Endothelial cell of umbilical vein (primary cell): Measurements from ENCODE around the gene PKDREJ. TPM values are rescaled to one million over a fixed set of nuclear protein-coding genes. Genes with fewer than 3 reads are reported as not detected.

Source experiments
- BruUV-seq: library from RNA; stranded (reverse); fragments of 400-500 nt; replicated peaks from 2 replicates; lab custom pipeline; 2021; lab: Mats Ljungman, UMichigan
- CTCF ChIA-PET: fragments of 300-600, 350-600 bp; sonication (Branson Sonifier 250); formaldehyde crosslinking; loops from one replicate; lab custom pipeline; 2021; ENCODE audit warnings: antibody characterized with exemption, inconsistent platforms; lab: Charles Lee
- POLR2A ChIA-PET: fragments of 300-600, 350-600 bp; sonication (Branson Sonifier 250); formaldehyde crosslinking; loops from one replicate; lab custom pipeline; 2021; ENCODE audit warnings: antibody characterized with exemption, inconsistent platforms; lab: Charles Lee
- DNase-seq: peaks from one replicate; pipeline ENCODE4 v3.0.0-alpha.2; 2011; ENCODE audit warnings: low read depth, low spot score
- FAIRE-seq: peaks from 2 replicates; lab custom pipeline; 2011; peaks lifted over from hg19 to GRCh38; lab: Jason Lieb, UNC
- H2AFZ ChIP-seq: 2 replicates; pipeline ENCODE4 v1.6.0; 2012; ENCODE audit warnings: low read depth, low read length, control low read depth, inconsistent platforms
- H3K27ac ChIP-seq: 2 replicates; pipeline ENCODE4 v1.5.1; 2011; ENCODE audit warnings: low read depth, mild to moderate bottlenecking, control low read depth, low read length, moderate library complexity; ENCODE audit not compliant: insufficient read depth
- H3K27me3 ChIP-seq, 2 experiments: 2 replicates each; pipeline versions ENCODE4 v1.6.0 to v1.6.1; 2011; ENCODE audit warnings: low read length in 2 of 2, mixed read lengths in 1 of 2; ENCODE audit not compliant: control insufficient read depth in 2 of 2, insufficient read depth in 2 of 2
- H3K36me3 ChIP-seq, 2 experiments: 2 replicates in 1 of 2; 3 replicates in 1 of 2; pipeline ENCODE4 v1.5.1; 2011; ENCODE audit warnings: low read length in 2 of 2, mild to moderate bottlenecking in 1 of 2, moderate library complexity in 1 of 2; ENCODE audit not compliant: control insufficient read depth in 2 of 2, insufficient read depth in 2 of 2; ENCODE audit errors: extremely low read depth in 1 of 2
- H3K4me1 ChIP-seq: 3 replicates; pipeline ENCODE4 v1.5.1; 2011; ENCODE audit warnings: mild to moderate bottlenecking, low read length; ENCODE audit not compliant: control insufficient read depth, insufficient read depth; ENCODE audit errors: extremely low read depth
- H3K4me2 ChIP-seq: 2 replicates; pipeline ENCODE4 v1.6.1; 2011; ENCODE audit warnings: low read length, control low read depth, mixed read lengths; ENCODE audit not compliant: insufficient read depth
- H3K4me3 ChIP-seq, 3 experiments: fragments of 200-600 bp in 1 of 3; sonication (generic), shearing (Covaris generic) in 1 of 3; replicated peaks in 1 of 3; 2 replicates each; pipeline ENCODE4 v1.5.1; 2011 to 2016; ENCODE audit warnings: control low read depth in 3 of 3, low read length in 3 of 3, mild to moderate bottlenecking in 2 of 3, inconsistent platforms in 1 of 3, low read depth in 1 of 3, moderate library complexity in 1 of 3; ENCODE audit not compliant: insufficient read depth in 1 of 3
- H3K79me2 ChIP-seq: 2 replicates; pipeline ENCODE4 v1.6.0; 2012; ENCODE audit warnings: low read length, inconsistent platforms; ENCODE audit not compliant: control insufficient read depth, insufficient read depth
- H3K9ac ChIP-seq: replicated peaks from 2 replicates; pipeline ENCODE3; 2011; ENCODE audit warnings: low read length, control low read depth; ENCODE audit not compliant: insufficient read depth; ENCODE audit errors: extremely low read depth
- H3K9me1 ChIP-seq: replicated peaks from 3 replicates; pipeline ENCODE4 v1.6.0; 2011; ENCODE audit warnings: mild to moderate bottlenecking, low read length; ENCODE audit not compliant: control insufficient read depth, insufficient read depth; ENCODE audit errors: extremely low read depth
- H3K9me3 ChIP-seq: replicated peaks from 2 replicates; pipeline ENCODE4 v1.5.1; 2012; ENCODE audit warnings: low read length, inconsistent platforms; ENCODE audit not compliant: control insufficient read depth, insufficient read depth
- H4K20me1 ChIP-seq: replicated peaks from 2 replicates; pipeline ENCODE3; 2011; ENCODE audit warnings: mild to moderate bottlenecking, low read length; ENCODE audit not compliant: control insufficient read depth, insufficient read depth; ENCODE audit errors: extremely low read depth
- EZH2 ChIP-seq: IDR thresholded peaks from 2 replicates; pipeline ENCODE4 v1.6.1; 2012; ENCODE audit warnings: borderline replicate concordance, low read depth, mild to moderate bottlenecking, moderate library complexity, low read length, inconsistent platforms; ENCODE audit not compliant: severe bottlenecking
- FOS ChIP-seq: IDR thresholded peaks from 2 replicates; pipeline ENCODE4 v1.6.1; 2011; ENCODE audit warnings: mild to moderate bottlenecking, low read length, moderate library complexity, borderline replicate concordance; ENCODE audit not compliant: insufficient read depth
- GATA2 ChIP-seq: IDR thresholded peaks from 2 replicates; pipeline ENCODE4 v1.7.0; 2011; ENCODE audit warnings: low read depth, mild to moderate bottlenecking, moderate library complexity, mixed read lengths, low read length; ENCODE audit not compliant: insufficient read length, insufficient read depth
- JUN ChIP-seq: IDR thresholded peaks from 2 replicates; pipeline ENCODE4 v1.6.1; 2011; ENCODE audit warnings: borderline replicate concordance, low read depth; ENCODE audit not compliant: insufficient read length, insufficient read depth
- MYC ChIP-seq: IDR thresholded peaks from one replicate; pipeline ENCODE4 v1.6.1; 2011; ENCODE audit warnings: mild to moderate bottlenecking, low read depth, low read length
- POLR2A ChIP-seq: IDR thresholded peaks from 2 replicates; pipeline ENCODE4 v1.6.1; 2012; ENCODE audit warnings: low read depth, mild to moderate bottlenecking, control low read depth, low read length
- POLR2AphosphoS5 ChIP-seq: IDR thresholded peaks from 2 replicates; pipeline ENCODE4 v1.6.1; 2012; ENCODE audit warnings: low read depth, mild to moderate bottlenecking, control low read depth, low read length, moderate library complexity; ENCODE audit not compliant: insufficient read depth
- dilution Hi-C: fragments of 300-500 bp; cut with MboI; formaldehyde crosslinking; loops from one replicate; pipeline ENCODE4 v1.15.0; 2019; ENCODE audit warnings: low sequenced_read_pairs; ENCODE audit not compliant: extremely low pct_ligation_motif_present
- intact Hi-C: fragments of 100-400 bp; cut with micrococcal nuclease; formaldehyde crosslinking; loops from one replicate; pipeline ENCODE4 v1.10.0; 2022
- polyA plus RNA-seq, 4 experiments: library from polyadenylated mRNA; depleted of rRNA in 3 of 4; stranded (reverse) in 3 of 4; unstranded in 1 of 4; fragments of >200 nt; gene quantifications; 2 replicates each; pipeline versions ENCODE4 v1.2.1 to v1.2.3, GENCODE V29; 2011 to 2012; ENCODE audit warnings: missing spikeins in 1 of 4
- total RNA-seq: library from RNA; stranded (reverse); gene quantifications from 2 replicates; pipeline ENCODE4 v1.2.3, GENCODE V29; 2021
- TF ChIP-seq, protein P1 (sequence below): IDR thresholded peaks from 2 replicates; pipeline ENCODE4 v1.6.1; 2011; ENCODE audit not compliant: insufficient read depth, insufficient read length
- TF ChIP-seq, protein P2 (sequence below), 2 donors: IDR thresholded peaks; 1 replicate in 1 of 2; 2 replicates in 1 of 2; pipeline ENCODE4 v1.5.1; 2011; ENCODE audit warnings: low read length in 2 of 2, mild to moderate bottlenecking in 2 of 2, moderate library complexity in 2 of 2, control low read depth in 1 of 2, inconsistent platforms in 1 of 2, low read depth in 1 of 2; ENCODE audit not compliant: insufficient read depth in 1 of 2; ENCODE audit errors: extremely low read depth in 1 of 2

PKDREJ gene
- total and polyA plus RNA-seq, 2 donors (not counting 3 experiments of a cell fraction or from before 2014, with no cell fraction given), result not detected

- intact Hi-C loops, result no loop called here
- peaks cover 16% of the 10 kb centered on the region for H3K4me1 ChIP-seq
- peaks cover 5 to 21% of the 10 kb centered on the region in 2 experiments for H3K36me3 ChIP-seq
- no peak for FAIRE-seq
- TF ChIP-seq MYC (no peak), POLR2AphosphoS5 (no peak), EZH2 (no peak), POLR2A (no peak), JUN (no peak), FOS (no peak), GATA2 (no peak)
- TF ChIP-seq, protein P1, sequence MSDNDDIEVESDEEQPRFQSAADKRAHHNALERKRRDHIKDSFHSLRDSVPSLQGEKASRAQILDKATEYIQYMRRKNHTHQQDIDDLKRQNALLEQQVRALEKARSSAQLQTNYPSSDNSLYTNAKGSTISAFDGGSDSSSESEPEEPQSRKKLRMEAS, result no peak
- TF ChIP-seq, protein P2, sequence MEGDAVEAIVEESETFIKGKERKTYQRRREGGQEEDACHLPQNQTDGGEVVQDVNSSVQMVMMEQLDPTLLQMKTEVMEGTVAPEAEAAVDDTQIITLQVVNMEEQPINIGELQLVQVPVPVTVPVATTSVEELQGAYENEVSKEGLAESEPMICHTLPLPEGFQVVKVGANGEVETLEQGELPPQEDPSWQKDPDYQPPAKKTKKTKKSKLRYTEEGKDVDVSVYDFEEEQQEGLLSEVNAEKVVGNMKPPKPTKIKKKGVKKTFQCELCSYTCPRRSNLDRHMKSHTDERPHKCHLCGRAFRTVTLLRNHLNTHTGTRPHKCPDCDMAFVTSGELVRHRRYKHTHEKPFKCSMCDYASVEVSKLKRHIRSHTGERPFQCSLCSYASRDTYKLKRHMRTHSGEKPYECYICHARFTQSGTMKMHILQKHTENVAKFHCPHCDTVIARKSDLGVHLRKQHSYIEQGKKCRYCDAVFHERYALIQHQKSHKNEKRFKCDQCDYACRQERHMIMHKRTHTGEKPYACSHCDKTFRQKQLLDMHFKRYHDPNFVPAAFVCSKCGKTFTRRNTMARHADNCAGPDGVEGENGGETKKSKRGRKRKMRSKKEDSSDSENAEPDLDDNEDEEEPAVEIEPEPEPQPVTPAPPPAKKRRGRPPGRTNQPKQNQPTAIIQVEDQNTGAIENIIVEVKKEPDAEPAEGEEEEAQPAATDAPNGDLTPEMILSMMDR (IDR thresholded peaks at IDR 0.05; ENCODE audit: extremely low read depth in 1 of 2, insufficient read depth in 1 of 2, low read depth in 1 of 2, low read length in 2 of 2), result no peak
- H3K27me3 ChIP-seq, result no peaks in the 10 kb centered on the region
- no TSS peak for BruUV-seq
- H3K27ac ChIP-seq, result no peak overlapping the region
- no peaks in the 10 kb centered on the region for H3K79me2 ChIP-seq
- CTCF ChIA-PET, result interaction anchor here (0.7 to 2.2 kb wide), 2 partner anchors 16 to 846 kb away, joined by 4 to 7 read pairs; no protein-coding TSS in a partner anchor
- H3K4me3 ChIP-seq, result no peak overlapping the region
- no peaks in the 10 kb centered on the region for H3K9me1 ChIP-seq
- no peak overlapping the region for H3K4me2 ChIP-seq
- H2AFZ ChIP-seq, result no peak overlapping the region
- H3K9me3 ChIP-seq, result no peaks in the 10 kb centered on the region
- DNase-seq, result no peak
- POLR2A ChIA-PET, result no interaction called here
- no peaks in the 10 kb centered on the region for H4K20me1 ChIP-seq
- H3K9ac ChIP-seq, result no peak overlapping the region
- dilution Hi-C loops, result no loop called here
Observed at GRCh38 chr22:46286006-46286405, 22.9 kb upstream of the PKDREJ start.
